T-helper 1 cell treated with Interleukin-12 subunit alpha and Interleukin-12 subunit beta and Interleukin-4 antibody, amounts not matched to agents 30 μg/mL and 1 μg/mL, for 36 hours (primary cell): Measurements from ENCODE around the gene LRP1B.

Experiments
- H3K27ac Mint-ChIP-seq: one replicate; pipeline ENCODE4 v1.8.0; 2021; ENCODE audit warnings: mild to moderate bottlenecking, mixed read lengths
- H3K27me3 Mint-ChIP-seq: one replicate; pipeline ENCODE4 v1.8.0; 2021; ENCODE audit warnings: low read depth, mixed read lengths
- H3K36me3 Mint-ChIP-seq: one replicate; pipeline ENCODE4 v1.8.0; 2021; ENCODE audit warnings: low read depth, mixed read lengths
- H3K4me1 Mint-ChIP-seq: one replicate; pipeline ENCODE4 v1.8.0; 2021; ENCODE audit warnings: low read depth, mixed read lengths
- H3K4me3 Mint-ChIP-seq: one replicate; pipeline ENCODE4 v1.8.0; 2021; ENCODE audit warnings: mild to moderate bottlenecking, moderate library complexity, mixed read lengths
- H3K9me3 Mint-ChIP-seq: one replicate; pipeline ENCODE4 v1.8.0; 2021; ENCODE audit warnings: mixed read lengths

Gene LRP1B

GRCh38 chr2:142131010-142131669 lies at the start of gene LRP1B:
Gene LRP1B, minus strand, starts transcription at chr2:142131016. Its CDS starts 287 bp downstream, at chr2:142130729.
- peaks cover 54% of the 10 kb centered on the region for H3K27me3 Mint-ChIP-seq
- no peaks in the 10 kb centered on the region for H3K36me3 Mint-ChIP-seq
- H3K4me1 Mint-ChIP-seq, result peaks cover 9% of the 10 kb centered on the region
- H3K27ac Mint-ChIP-seq, result peak within 1 kb of the TSS; percentile 53
- H3K4me3 Mint-ChIP-seq, result peak within 1 kb of the TSS; percentile 85
- no peaks in the 10 kb centered on the region for H3K9me3 Mint-ChIP-seq

- Mint-ChIP-seq H3K4me1 (no peaks in the 10 kb centered on the region), H3K4me3 (no peak overlapping the region), H3K36me3 (no peaks in the 10 kb centered on the region), H3K9me3 (peaks cover 6% of the 10 kb centered on the region), H3K27me3 (no peaks in the 10 kb centered on the region), H3K27ac (no peak overlapping the region)
Measured at GRCh38 chr2:142179686-142180085, 48.9 kb upstream of the LRP1B start.

GRCh38 chr2:142178604-142179003 lies 47.8 kb upstream of the LRP1B start:
- Mint-ChIP-seq H3K9me3 (peaks cover 6% of the 10 kb centered on the region), H3K36me3 (no peaks in the 10 kb centered on the region), H3K27ac (no peak overlapping the region), H3K4me1 (no peaks in the 10 kb centered on the region), H3K27me3 (no peaks in the 10 kb centered on the region), H3K4me3 (no peak overlapping the region)

- no peaks in the 10 kb centered on the region for H3K9me3 Mint-ChIP-seq
- H3K36me3 Mint-ChIP-seq, result no peaks in the 10 kb centered on the region
- H3K4me1 Mint-ChIP-seq, result no peaks in the 10 kb centered on the region
- H3K27ac Mint-ChIP-seq, result no peak overlapping the region
- H3K4me3 Mint-ChIP-seq, result no peak overlapping the region
- H3K27me3 Mint-ChIP-seq, result no peaks in the 10 kb centered on the region
Measured at GRCh38 chr2:142176941-142177340, 46.1 kb upstream of the LRP1B start.

- Mint-ChIP-seq H3K27me3 (no peaks in the 10 kb centered on the region), H3K36me3 (no peaks in the 10 kb centered on the region), H3K27ac (no peak overlapping the region), H3K4me3 (no peak overlapping the region), H3K4me1 (no peaks in the 10 kb centered on the region), H3K9me3 (no peaks in the 10 kb centered on the region)
Measured at GRCh38 chr2:142175813-142176338, 45.1 kb upstream of the LRP1B start.

GRCh38 chr2:142174176-142174575 lies 43.4 kb upstream of the LRP1B start:
- H3K27me3 Mint-ChIP-seq, result no peaks in the 10 kb centered on the region
- H3K4me1 Mint-ChIP-seq, result no peaks in the 10 kb centered on the region
- no peak overlapping the region for H3K27ac Mint-ChIP-seq
- no peaks in the 10 kb centered on the region for H3K36me3 Mint-ChIP-seq
- no peak overlapping the region for H3K4me3 Mint-ChIP-seq
- H3K9me3 Mint-ChIP-seq, result no peaks in the 10 kb centered on the region

- Mint-ChIP-seq H3K4me1 (no peaks in the 10 kb centered on the region), H3K36me3 (no peaks in the 10 kb centered on the region), H3K9me3 (no peaks in the 10 kb centered on the region), H3K27ac (no peak overlapping the region), H3K27me3 (no peaks in the 10 kb centered on the region), H3K4me3 (no peak overlapping the region)
Measured at GRCh38 chr2:142170847-142171246, 40.0 kb upstream of the LRP1B start.

- Mint-ChIP-seq H3K4me3 (no peak overlapping the region), H3K27me3 (no peaks in the 10 kb centered on the region), H3K36me3 (no peaks in the 10 kb centered on the region), H3K4me1 (no peaks in the 10 kb centered on the region), H3K27ac (no peak overlapping the region), H3K9me3 (no peaks in the 10 kb centered on the region)
Measured at GRCh38 chr2:142165790-142166189, 35.0 kb upstream of the LRP1B start.

GRCh38 chr2:142153601-142154000 lies 22.8 kb upstream of the LRP1B start:
- no peaks in the 10 kb centered on the region for H3K4me1 Mint-ChIP-seq
- no peak overlapping the region for H3K4me3 Mint-ChIP-seq
- no peaks in the 10 kb centered on the region for H3K36me3 Mint-ChIP-seq
- H3K27me3 Mint-ChIP-seq, result no peaks in the 10 kb centered on the region
- H3K9me3 Mint-ChIP-seq, result no peaks in the 10 kb centered on the region
- H3K27ac Mint-ChIP-seq, result no peak overlapping the region

- Mint-ChIP-seq H3K4me1 (no peaks in the 10 kb centered on the region), H3K9me3 (no peaks in the 10 kb centered on the region), H3K27ac (no peak overlapping the region), H3K4me3 (no peak overlapping the region), H3K36me3 (no peaks in the 10 kb centered on the region), H3K27me3 (no peaks in the 10 kb centered on the region)
Measured at GRCh38 chr2:142150453-142150852, 19.6 kb upstream of the LRP1B start.

GRCh38 chr2:142144547-142144946 lies 13.7 kb upstream of the LRP1B start:
- H3K36me3 Mint-ChIP-seq, result no peaks in the 10 kb centered on the region
- H3K27me3 Mint-ChIP-seq, result no peaks in the 10 kb centered on the region
- H3K4me3 Mint-ChIP-seq, result no peak overlapping the region
- no peaks in the 10 kb centered on the region for H3K9me3 Mint-ChIP-seq
- H3K27ac Mint-ChIP-seq, result no peak overlapping the region
- H3K4me1 Mint-ChIP-seq, result no peaks in the 10 kb centered on the region

- Mint-ChIP-seq H3K4me1 (no peaks in the 10 kb centered on the region), H3K36me3 (no peaks in the 10 kb centered on the region), H3K4me3 (no peak overlapping the region), H3K27ac (no peak overlapping the region), H3K27me3 (no peaks in the 10 kb centered on the region), H3K9me3 (no peaks in the 10 kb centered on the region)
Measured at GRCh38 chr2:142142595-142142994, 11.8 kb upstream of the LRP1B start.

- Mint-ChIP-seq H3K4me1 (no peaks in the 10 kb centered on the region), H3K4me3 (no peak overlapping the region), H3K27me3 (no peaks in the 10 kb centered on the region), H3K36me3 (no peaks in the 10 kb centered on the region), H3K9me3 (no peaks in the 10 kb centered on the region), H3K27ac (no peak overlapping the region)
Measured at GRCh38 chr2:142140434-142140845, 9.6 kb upstream of the LRP1B start.

GRCh38 chr2:142139384-142139783 lies 8.6 kb upstream of the LRP1B start:
- Mint-ChIP-seq H3K27ac (no peak overlapping the region), H3K27me3 (peaks cover 3% of the 10 kb centered on the region), H3K36me3 (no peaks in the 10 kb centered on the region), H3K4me1 (no peaks in the 10 kb centered on the region), H3K9me3 (no peaks in the 10 kb centered on the region), H3K4me3 (no peak overlapping the region)

- Mint-ChIP-seq H3K4me1 (peaks cover under 1% of the 10 kb centered on the region), H3K36me3 (no peaks in the 10 kb centered on the region), H3K27ac (no peak overlapping the region), H3K27me3 (peaks cover 14% of the 10 kb centered on the region), H3K4me3 (no peak overlapping the region), H3K9me3 (no peaks in the 10 kb centered on the region)
Measured at GRCh38 chr2:142136571-142136970, 5.8 kb upstream of the LRP1B start.
